Progenitor cell of endocrine pancreas (in vitro differentiated cells): ENCODE results near the gene USP25. TPM values are rescaled to one million over a fixed set of nuclear protein-coding genes. Genes with fewer than 3 reads are reported as not detected.

Experiments
- DNase-seq: peaks from one replicate; pipeline ENCODE4 v3.0.0; 2021; ENCODE audit warnings: low spot score; ENCODE audit not compliant: unreplicated experiment
- H3K27ac Mint-ChIP-seq: 2 replicates; pipeline ENCODE4 v1.8.0; 2021; ENCODE audit warnings: mild to moderate bottlenecking, moderate library complexity, mixed read lengths
- H3K27me3 Mint-ChIP-seq: 2 replicates; pipeline ENCODE4 v1.8.0; 2021; ENCODE audit warnings: mixed read lengths
- H3K36me3 Mint-ChIP-seq: 2 replicates; pipeline ENCODE4 v1.8.0; 2022; ENCODE audit warnings: mixed read lengths; ENCODE audit not compliant: insufficient read depth
- H3K4me1 Mint-ChIP-seq: 2 replicates; pipeline ENCODE4 v1.8.0; 2021; ENCODE audit warnings: low read depth, mixed read lengths
- H3K4me3 Mint-ChIP-seq: 2 replicates; pipeline ENCODE4 v1.8.0; 2021; ENCODE audit warnings: low read depth, mild to moderate bottlenecking, moderate library complexity, mixed read lengths
- H3K9me3 Mint-ChIP-seq: 2 replicates; pipeline ENCODE4 v1.8.0; 2021; ENCODE audit warnings: low read depth, mixed read lengths
- CTCF ChIP-seq: fragments of 200-600 bp; sonication (generic); IDR thresholded peaks from one replicate; pipeline ENCODE4 v1.5.0; 2021; ENCODE audit warnings: antibody characterized with exemption, mild to moderate bottlenecking; ENCODE audit not compliant: unreplicated experiment
- total RNA-seq: library from RNA; stranded (reverse); gene quantifications from 2 replicates; pipeline ENCODE4 v1.2.1, GENCODE V29; 2021

Gene USP25
- total RNA-seq, 1 donor from 2014 or later, result 48.8 TPM

GRCh38 chr21:15840406-15840805 lies 110.6 kb downstream of the USP25 start:
- H3K36me3 Mint-ChIP-seq, result peaks cover 3% of the 10 kb centered on the region
- no peak overlapping the region for H3K27ac Mint-ChIP-seq
- H3K27me3 Mint-ChIP-seq, result no peaks in the 10 kb centered on the region
- no peak overlapping the region for H3K4me3 Mint-ChIP-seq
- no peaks in the 10 kb centered on the region for H3K9me3 Mint-ChIP-seq
- no peak for DNase-seq
- no peaks in the 10 kb centered on the region for H3K4me1 Mint-ChIP-seq
- no peak for TF ChIP-seq CTCF

- no peak for TF ChIP-seq CTCF
- Mint-ChIP-seq H3K36me3 (peaks cover 1% of the 10 kb centered on the region), H3K27ac (no peak overlapping the region), H3K27me3 (no peaks in the 10 kb centered on the region), H3K4me3 (no peak overlapping the region), H3K9me3 (no peaks in the 10 kb centered on the region), H3K4me1 (no peaks in the 10 kb centered on the region)
- no peak for DNase-seq
Measured at GRCh38 chr21:15841856-15842564, 112.2 kb downstream of the USP25 start.

GRCh38 chr21:15842565-15842880 lies 112.7 kb downstream of the USP25 start:
- H3K9me3 Mint-ChIP-seq, result no peaks in the 10 kb centered on the region
- peaks cover 1% of the 10 kb centered on the region for H3K36me3 Mint-ChIP-seq
- no peak overlapping the region for H3K27ac Mint-ChIP-seq
- no peak for DNase-seq
- no peaks in the 10 kb centered on the region for H3K27me3 Mint-ChIP-seq
- no peak for TF ChIP-seq CTCF
- no peak overlapping the region for H3K4me3 Mint-ChIP-seq
- H3K4me1 Mint-ChIP-seq, result no peaks in the 10 kb centered on the region

- Mint-ChIP-seq H3K9me3 (no peaks in the 10 kb centered on the region), H3K4me1 (peaks cover 2% of the 10 kb centered on the region), H3K4me3 (no peak overlapping the region), H3K27me3 (no peaks in the 10 kb centered on the region), H3K27ac (no peak overlapping the region), H3K36me3 (peaks cover 1% of the 10 kb centered on the region)
- DNase-seq, result no peak
- no peak for TF ChIP-seq CTCF
Measured at GRCh38 chr21:15843766-15844165, 114.0 kb downstream of the USP25 start.

GRCh38 chr21:15848634-15849560 lies 119.1 kb downstream of the USP25 start:
- Mint-ChIP-seq H3K27me3 (no peaks in the 10 kb centered on the region), H3K4me3 (no peak overlapping the region), H3K4me1 (peaks cover 7% of the 10 kb centered on the region), H3K9me3 (no peaks in the 10 kb centered on the region), H3K27ac (peak overlapping the region; percentile 5), H3K36me3 (peaks cover 6% of the 10 kb centered on the region)
- no peak for DNase-seq
- TF ChIP-seq CTCF, result no peak
